Measurements from ENCODE around the gene ZYX.
"Not testable (repeated sequence)": the region's sequence is repeated elsewhere in the genome, so short reads cannot be mapped to it uniquely, and the experiment has no call there.

The ZYX gene

GRCh38 chr7:143424476-143424875, 43.3 kb downstream of the ZYX start:
- DNase-seq = not testable (repeated sequence)

GRCh38 chr7:143426479-143427142, 45.5 kb downstream of the ZYX start:
- no peak for DNase-seq

GRCh38 chr7:143429770-143430698, 48.9 kb downstream of the ZYX start:
- no peak for DNase-seq

- no peak for DNase-seq
Observed at GRCh38 chr7:143431109-143431508, 50.0 kb downstream of the ZYX start.

GRCh38 chr7:143433759-143434158, 52.6 kb downstream of the ZYX start:
- DNase-seq = no peak

- no peak for DNase-seq
Observed at GRCh38 chr7:143434660-143435059, 53.5 kb downstream of the ZYX start.

GRCh38 chr7:143435266-143435665, 54.1 kb downstream of the ZYX start:
- DNase-seq = no peak

- no peak for DNase-seq
Observed at GRCh38 chr7:143436325-143436946, 55.3 kb downstream of the ZYX start.

- no peak for DNase-seq
Observed at GRCh38 chr7:143437578-143437977, 56.4 kb downstream of the ZYX start.

- DNase-seq = no peak
Observed at GRCh38 chr7:143439866-143440265, 58.7 kb downstream of the ZYX start.
